H1 (cell line): Measurements from ENCODE around the gene SAMMSON. TPM values are rescaled to one million over a fixed set of nuclear protein-coding genes. Genes with fewer than 3 reads are reported as not detected.

Experiments
- CTCF ChIA-PET: fragments of 300-600 bp; sonication (Branson Sonifier 250); formaldehyde crosslinking; loops from one replicate; lab custom pipeline; 2021; ENCODE audit not compliant: partially characterized antibody; lab: Charles Lee
- POLR2A ChIA-PET: fragments of 300-600 bp; sonication (Branson Sonifier 250); formaldehyde crosslinking; loops from one replicate; lab custom pipeline; 2021; ENCODE audit warnings: inconsistent platforms; ENCODE audit not compliant: partially characterized antibody; lab: Charles Lee
- DNase-seq, 2 experiments: peaks; one replicate each; pipeline versions ENCODE4 v3.0.0 to v3.0.0-alpha.2; 2010 to 2022; ENCODE audit warnings: low spot score in 2 of 2, low read depth in 1 of 2, mixed read lengths in 1 of 2
- FAIRE-seq: peaks from 2 replicates; lab custom pipeline; 2011; peaks lifted over from hg19 to GRCh38; lab: Jason Lieb, UNC
- H2AFZ ChIP-seq: 2 replicates; pipeline ENCODE4 v1.8.1; 2012; ENCODE audit warnings: low read length, inconsistent platforms
- H2AK5ac ChIP-seq: 2 replicates; pipeline ENCODE4 v1.6.1; 2013; ENCODE audit warnings: low read depth, low read length
- H2BK120ac ChIP-seq: replicated peaks from 2 replicates; pipeline ENCODE3; 2013; ENCODE audit warnings: low read depth, low read length, inconsistent platforms
- H2BK12ac ChIP-seq: 2 replicates; pipeline ENCODE4 v1.6.1; 2013; ENCODE audit warnings: low read depth, low read length
- H2BK15ac ChIP-seq: 2 replicates; pipeline ENCODE4 v1.6.1; 2013; ENCODE audit warnings: low read length
- H2BK20ac ChIP-seq: 2 replicates; pipeline ENCODE4 v1.6.1; 2013; ENCODE audit warnings: low read length
- H2BK5ac ChIP-seq: 2 replicates; pipeline ENCODE4 v1.6.1; 2013; ENCODE audit warnings: low read depth, low read length
- H3K14ac ChIP-seq: 2 replicates; pipeline ENCODE4 v1.6.1; 2013; ENCODE audit warnings: inconsistent platforms; ENCODE audit not compliant: insufficient read length
- H3K18ac ChIP-seq: 2 replicates; pipeline ENCODE4 v1.6.1; 2013; ENCODE audit warnings: low read length; ENCODE audit errors: extremely low read depth
- H3K23ac ChIP-seq: 2 replicates; pipeline ENCODE4 v1.6.1; 2013; ENCODE audit warnings: inconsistent platforms; ENCODE audit not compliant: insufficient read length
- H3K23me2 ChIP-seq: 2 replicates; pipeline ENCODE4 v1.6.1; 2013; ENCODE audit warnings: low read depth, low read length
- H3K27ac ChIP-seq: 2 replicates; pipeline ENCODE4 v1.6.1; 2011; ENCODE audit warnings: low read depth, low read length, inconsistent platforms
- H3K27me3 ChIP-seq, 4 experiments: replicated peaks in 1 of 4; 1 replicate in 1 of 4; 2 replicates in 3 of 4; pipeline versions ENCODE4 v1.6.1 to v1.8.1; 2011 to 2013; ENCODE audit warnings: low read length in 3 of 4, mild to moderate bottlenecking in 3 of 4, inconsistent platforms in 2 of 4, mixed read lengths in 2 of 4, moderate library complexity in 1 of 4; ENCODE audit not compliant: control insufficient read depth in 3 of 4, insufficient read depth in 3 of 4; ENCODE audit errors: extremely low read depth in 1 of 4
- H3K36me3 ChIP-seq, 4 experiments: 2 replicates each; pipeline versions ENCODE4 v1.6.1 to v1.8.1; 2011 to 2013; ENCODE audit warnings: mild to moderate bottlenecking in 4 of 4, low read length in 3 of 4, moderate library complexity in 2 of 4, control low read depth in 1 of 4, inconsistent platforms in 1 of 4; ENCODE audit not compliant: insufficient read depth in 4 of 4, control insufficient read depth in 2 of 4
- H3K4ac ChIP-seq: replicated peaks from 2 replicates; pipeline ENCODE3; 2013; ENCODE audit warnings: low read length, low read depth, mixed read lengths, inconsistent platforms; ENCODE audit not compliant: insufficient read length
- H3K4me1 ChIP-seq, 4 experiments: replicated peaks in 1 of 4; 1 replicate in 1 of 4; 2 replicates in 3 of 4; pipeline versions ENCODE4 v1.6.1 to v1.8.1; 2011 to 2013; ENCODE audit warnings: low read length in 3 of 4, inconsistent platforms in 2 of 4, mixed read lengths in 1 of 4; ENCODE audit not compliant: insufficient read depth in 4 of 4, control insufficient read depth in 3 of 4
- H3K4me2 ChIP-seq, 2 experiments: 2 replicates each; pipeline versions ENCODE4 v1.6.1 to v1.8.1; 2011 to 2013; ENCODE audit warnings: low read depth in 2 of 2, low read length in 2 of 2, control low read depth in 1 of 2, inconsistent platforms in 1 of 2, mild to moderate bottlenecking in 1 of 2; ENCODE audit not compliant: insufficient read depth in 1 of 2
- H3K4me3 ChIP-seq, 4 experiments: fragments of 200-600, 300-600 bp in 1 of 4; sonication (generic), shearing (Covaris generic), sonication (Bioruptor Twin) in 1 of 4; 2 replicates each; pipeline versions ENCODE4 v1.5.1 to v1.8.1; 2011 to 2016; ENCODE audit warnings: low read length in 4 of 4, low read depth in 3 of 4, control low read depth in 2 of 4, inconsistent platforms in 2 of 4, mild to moderate bottlenecking in 2 of 4, mixed read lengths in 1 of 4, moderate library complexity in 1 of 4; ENCODE audit not compliant: insufficient read depth in 2 of 4; ENCODE audit errors: extremely low read depth in 1 of 4
- H3K56ac ChIP-seq: replicated peaks from 2 replicates; pipeline ENCODE3; 2013; ENCODE audit warnings: low read depth, mild to moderate bottlenecking, mixed read lengths, low read length, inconsistent platforms; ENCODE audit not compliant: insufficient read length
- H3K79me1 ChIP-seq: 2 replicates; pipeline ENCODE4 v1.6.1; 2013; ENCODE audit warnings: low read depth, low read length, control low read depth
- H3K79me2 ChIP-seq, 2 experiments: 2 replicates each; pipeline versions ENCODE4 v1.6.1 to v1.8.1; 2012 to 2013; ENCODE audit warnings: low read length in 2 of 2, mild to moderate bottlenecking in 2 of 2, inconsistent platforms in 1 of 2; ENCODE audit not compliant: insufficient read depth in 2 of 2, control insufficient read depth in 1 of 2
- H3K9ac ChIP-seq, 4 experiments: replicated peaks in 1 of 4; 1 replicate in 1 of 4; 2 replicates in 3 of 4; pipeline versions ENCODE4 v1.6.1 to v1.8.1; 2011 to 2013; ENCODE audit warnings: low read depth in 3 of 4, low read length in 3 of 4, control low read depth in 2 of 4, mild to moderate bottlenecking in 2 of 4, moderate library complexity in 2 of 4, inconsistent platforms in 1 of 4; ENCODE audit errors: extremely low read depth in 1 of 4
- H3K9me3 ChIP-seq, 2 experiments: 2 replicates each; pipeline versions ENCODE4 v1.6.1 to v1.8.1; 2012 to 2013; ENCODE audit warnings: mild to moderate bottlenecking in 2 of 2, moderate library complexity in 2 of 2, control low read depth in 1 of 2, inconsistent platforms in 1 of 2, low read depth in 1 of 2, low read length in 1 of 2, mixed read lengths in 1 of 2; ENCODE audit not compliant: insufficient read depth in 2 of 2
- H4K20me1 ChIP-seq, 2 experiments: replicated peaks in 1 of 2; 2 replicates each; pipeline versions ENCODE3 to v1.8.1; 2011 to 2013; ENCODE audit warnings: inconsistent platforms in 2 of 2, low read length in 2 of 2, mild to moderate bottlenecking in 1 of 2; ENCODE audit not compliant: insufficient read depth in 2 of 2, control insufficient read depth in 1 of 2
- H4K5ac ChIP-seq: 2 replicates; pipeline ENCODE4 v1.6.1; 2013; ENCODE audit warnings: low read length, low read depth, mixed read lengths, inconsistent platforms; ENCODE audit not compliant: insufficient read length
- H4K8ac ChIP-seq: 2 replicates; pipeline ENCODE4 v1.8.0; 2013; ENCODE audit warnings: mild to moderate bottlenecking, moderate library complexity, low read length, inconsistent platforms; ENCODE audit not compliant: insufficient read depth; ENCODE audit errors: extremely low read depth
- H4K91ac ChIP-seq: replicated peaks from 2 replicates; pipeline ENCODE3; 2013; ENCODE audit warnings: low read length, mixed read lengths, inconsistent platforms; ENCODE audit not compliant: insufficient read length
- POLR2AphosphoS5 ChIP-seq: IDR thresholded peaks from 2 replicates; pipeline ENCODE4 v1.6.1; 2011; ENCODE audit warnings: low read depth, low read length
- RAD21 ChIP-seq, 2 experiments: IDR thresholded peaks in 1 of 2; conservative IDR thresholded peaks in 1 of 2; 2 replicates each; pipeline ENCODE4 v1.6.1; 2011; ENCODE audit warnings: low read depth in 2 of 2, low read length in 2 of 2, improper control_type of control experiment in 1 of 2, inconsistent platforms in 1 of 2, mild to moderate bottlenecking in 1 of 2, moderate library complexity in 1 of 2
- YY1 ChIP-seq: IDR thresholded peaks from 2 replicates; pipeline ENCODE4 v1.6.1; 2011; ENCODE audit warnings: low read depth, mild to moderate bottlenecking, low read length
- WGBS, 2 experiments: shearing (Covaris generic) in 1 of 2; methylation state at CpG; one replicate each; pipeline versions ENCODE4 v1.1.6 to v1.1.7; 2013 to 2015; ENCODE audit warnings: low lambda C conversion rate in 2 of 2, mixed read lengths in 2 of 2, inconsistent platforms in 1 of 2, low coverage in 1 of 2, missing lambda C conversion rate in 1 of 2; ENCODE audit not compliant: insufficient replicate concordance in 2 of 2, insufficient coverage in 1 of 2, insufficient read length in 1 of 2; ENCODE audit errors: extremely low coverage in 1 of 2, missing lambda C conversion rate in 1 of 2; 5-methylcytosine and 5-hydroxymethylcytosine counted together
- polyA plus RNA-seq, 7 experiments: library from polyadenylated mRNA; depleted of rRNA in 3 of 7; stranded (reverse) in 5 of 7; unstranded in 2 of 7; fragments of >200 nt in 5 of 7; fragments of 200-250 nt in 2 of 7; gene quantifications; 1 replicate in 5 of 7; 2 replicates in 1 of 7; 4 replicates in 1 of 7; pipeline versions ENCODE4 v1.2.1 to v1.2.3, GENCODE V29; 2011 to 2013; ENCODE audit warnings: missing spikeins in 2 of 7, mixed read lengths in 2 of 7
- total RNA-seq: library from RNA; stranded (reverse); fragmentation: NEBNext Ultra II Directional; extraction: Animal tissue kit (Norgen Biotek cat#: 25700); gene quantifications from 2 replicates; pipeline ENCODE4 v1.2.1, GENCODE V29; 2021

SAMMSON gene
- total and polyA plus RNA-seq, 2 of the 8 experiments (the other 6 are each of a cell fraction or from before 2014, with no cell fraction given), result not detected

GRCh38 chr3:70097084-70097483 lies 97.6 kb downstream of the SAMMSON start:
- Histone ChIP-seq H3K4me3 (no peak overlapping the region), H4K5ac (no peak overlapping the region), H3K79me2 (no peaks in the 10 kb centered on the region), H3K79me1 (no peaks in the 10 kb centered on the region), H2BK20ac (no peak overlapping the region), H2AK5ac (no peak overlapping the region), H3K18ac (no peak overlapping the region), H3K4me1 (no peaks in the 10 kb centered on the region), H2AFZ (no peak overlapping the region), H4K91ac (no peak overlapping the region), H3K4me2 (no peak overlapping the region), H3K4ac (no peak overlapping the region), H2BK15ac (no peak overlapping the region), H3K23ac (no peak overlapping the region), H3K23me2 (no peaks in the 10 kb centered on the region), H3K27me3 (no peaks in the 10 kb centered on the region), H3K14ac (no peak overlapping the region), H3K36me3 (no peaks in the 10 kb centered on the region), H3K56ac (no peak overlapping the region), H3K9ac (no peak overlapping the region; a peak in 1 of 7 replicates), H2BK12ac (no peak overlapping the region), H3K27ac (no peak overlapping the region), H4K8ac (no peak overlapping the region), H4K20me1 (no peaks in the 10 kb centered on the region), H2BK5ac (no peak overlapping the region), H2BK120ac (no peak overlapping the region), H3K9me3 (no peaks in the 10 kb centered on the region)
- peak; percentile 7 for FAIRE-seq
- 92% methylated on average over 1 of the region's 1 CpG; no CpG with 5 or more reads in 1 of the 2 experiments for whole genome bisulfite sequencing, 2 experiments
- ChIA-PET CTCF (interaction anchor here (1.4 to 12.9 kb wide), 3 partner anchors 9 to 33 kb away, joined by 3 to 205 read pairs (median 6); no protein-coding TSS in a partner anchor), POLR2A (no interaction called here)
- DNase-seq, result no peak
- TF ChIP-seq POLR2AphosphoS5, result no peak
- TF ChIP-seq RAD21 (IDR thresholded peaks at IDR 0.05 in 1 of 2, conservative IDR thresholded peaks at IDR 0.05 in 1 of 2; ENCODE audit: low read depth in 2 of 2, low read length in 2 of 2), result peak in 1 of 2 experiments; percentile 30; a peak in 2 of 4 replicates
- TF ChIP-seq YY1, result no peak
